IMR-90 (cell line): ENCODE measurements around the gene NCCRP1. TPM values are rescaled to one million over a fixed set of nuclear protein-coding genes. Genes with fewer than 3 reads are reported as not detected.

Source experiments
- ATAC-seq: fragments of 200-7000 bp; cut with Tn5 transposase; 2 replicates; pipeline ENCODE4 v1.9.1; 2020; ENCODE audit warnings: low read depth, mild to moderate bottlenecking, moderate library complexity
- BruUV-seq: library from RNA; stranded (reverse); fragments of 400-500 nt; replicated peaks from 2 replicates; lab custom pipeline; 2021; lab: Mats Ljungman, UMichigan
- CTCF ChIA-PET: fragments of 300-600 bp; formaldehyde crosslinking; extraction: SDS; loops from one replicate; lab custom pipeline; 2021; ENCODE audit warnings: antibody characterized with exemption; lab: Yijun Ruan, JAX
- POLR2A ChIA-PET: fragments of 300-600 bp; sonication (Branson Sonifier 250); formaldehyde crosslinking; loops from one replicate; lab custom pipeline; 2022; ENCODE audit warnings: antibody characterized with exemption; ENCODE audit not compliant: unreplicated experiment; lab: Charles Lee
- DNase-seq: peaks from one replicate; pipeline ENCODE4 v3.0.0; 2013
- H2AFZ ChIP-seq: replicated peaks from 2 replicates; pipeline ENCODE3; 2013; ENCODE audit warnings: low read length, mild to moderate bottlenecking; ENCODE audit not compliant: poor library complexity
- H2AK5ac ChIP-seq: 2 replicates; pipeline ENCODE4 v1.6.1; 2013; ENCODE audit warnings: low read depth, low read length, inconsistent platforms
- H2AK9ac ChIP-seq: replicated peaks from 2 replicates; pipeline ENCODE3; 2013; ENCODE audit warnings: mild to moderate bottlenecking, low read depth, low read length, moderate library complexity; ENCODE audit not compliant: poor library complexity
- H2BK120ac ChIP-seq: 2 replicates; pipeline ENCODE4 v1.6.1; 2013; ENCODE audit warnings: low read depth, low read length, inconsistent platforms
- H2BK15ac ChIP-seq: 3 replicates; pipeline ENCODE4 v1.6.1; 2013; ENCODE audit warnings: low read depth, low read length, inconsistent platforms
- H2BK20ac ChIP-seq: 2 replicates; pipeline ENCODE4 v1.6.1; 2013; ENCODE audit warnings: low read depth, mild to moderate bottlenecking, inconsistent platforms, low read length, moderate library complexity
- H2BK5ac ChIP-seq: 2 replicates; pipeline ENCODE4 v1.6.1; 2013; ENCODE audit warnings: mild to moderate bottlenecking, low read depth, low read length, inconsistent platforms; ENCODE audit not compliant: poor library complexity, severe bottlenecking
- H3K14ac ChIP-seq: replicated peaks from 2 replicates; pipeline ENCODE4 v1.6.1; 2013; ENCODE audit warnings: low read depth, low read length, inconsistent platforms
- H3K18ac ChIP-seq: 2 replicates; pipeline ENCODE4 v1.6.1; 2013; ENCODE audit warnings: low read depth, low read length, control low read depth
- H3K23ac ChIP-seq: 2 replicates; pipeline ENCODE4 v1.6.1; 2013; ENCODE audit warnings: low read depth, low read length, inconsistent platforms
- H3K27ac ChIP-seq: 2 replicates; pipeline ENCODE4 v1.5.1; 2013; ENCODE audit warnings: mild to moderate bottlenecking, control low read depth, low read length; ENCODE audit not compliant: insufficient read depth
- H3K27me3 ChIP-seq: 2 replicates; pipeline ENCODE4 v1.6.1; 2013; ENCODE audit warnings: low read length; ENCODE audit not compliant: control insufficient read depth, insufficient read depth
- H3K36me3 ChIP-seq: 2 replicates; pipeline ENCODE4 v1.6.1; 2013; ENCODE audit warnings: low read length, mixed read lengths; ENCODE audit not compliant: control insufficient read depth, insufficient read depth
- H3K4ac ChIP-seq: 2 replicates; pipeline ENCODE4 v1.6.1; 2013; ENCODE audit warnings: low read depth, low read length, inconsistent platforms
- H3K4me1 ChIP-seq: 2 replicates; pipeline ENCODE4 v1.6.1; 2013; ENCODE audit warnings: low read length, mixed read lengths; ENCODE audit not compliant: control insufficient read depth, insufficient read depth
- H3K4me2 ChIP-seq: 2 replicates; pipeline ENCODE4 v1.6.1; 2013; ENCODE audit warnings: low read depth, mild to moderate bottlenecking, control low read depth, low read length, moderate library complexity
- H3K4me3 ChIP-seq: 2 replicates; pipeline ENCODE4 v1.5.1; 2013; ENCODE audit warnings: low read depth, mild to moderate bottlenecking, control low read depth, low read length, moderate library complexity; ENCODE audit not compliant: insufficient read depth
- H3K56ac ChIP-seq: 2 replicates; pipeline ENCODE4 v1.6.1; 2013; ENCODE audit warnings: low read length, inconsistent platforms; ENCODE audit not compliant: insufficient read depth; ENCODE audit errors: extremely low read depth
- H3K79me1 ChIP-seq, 2 experiments: 2 replicates each; pipeline ENCODE4 v1.6.1; 2013; ENCODE audit warnings: low read length in 2 of 2, inconsistent platforms in 1 of 2, low read depth in 1 of 2
- H3K9ac ChIP-seq: 2 replicates; pipeline ENCODE4 v1.6.1; 2013; ENCODE audit warnings: low read depth, low read length, control low read depth
- H3K9me1 ChIP-seq: 2 replicates; pipeline ENCODE4 v1.6.1; 2013; ENCODE audit warnings: low read length, inconsistent platforms; ENCODE audit not compliant: insufficient read depth
- H3K9me3 ChIP-seq: 2 replicates; pipeline ENCODE4 v1.6.1; 2013; ENCODE audit warnings: low read length; ENCODE audit not compliant: control insufficient read depth, insufficient read depth
- H4K20me1 ChIP-seq: 2 replicates; pipeline ENCODE4 v1.6.1; 2013; ENCODE audit warnings: low read length, inconsistent platforms; ENCODE audit not compliant: insufficient read depth
- H4K5ac ChIP-seq: 2 replicates; pipeline ENCODE4 v1.6.1; 2013; ENCODE audit warnings: mild to moderate bottlenecking, low read depth, low read length, control low read depth
- H4K8ac ChIP-seq, 2 experiments: 2 replicates each; pipeline ENCODE4 v1.6.1; 2013; ENCODE audit warnings: low read depth in 2 of 2, low read length in 2 of 2, control low read depth in 1 of 2, inconsistent platforms in 1 of 2
- H4K91ac ChIP-seq: 2 replicates; pipeline ENCODE4 v1.6.1; 2013; ENCODE audit warnings: low read depth, low read length, inconsistent platforms; ENCODE audit not compliant: insufficient read depth
- BHLHE40 ChIP-seq: fragments of 150-350 bp; IDR thresholded peaks from 2 replicates; pipeline ENCODE4 v1.6.1; 2016; ENCODE audit warnings: mild to moderate bottlenecking, low read depth, low read length
- CHD1 ChIP-seq: IDR thresholded peaks from 2 replicates; pipeline ENCODE4 v1.6.1; 2012; ENCODE audit warnings: low read depth, low read length, improper control_type of control experiment
- ELK1 ChIP-seq: fragments of 150-350 bp; IDR thresholded peaks from 2 replicates; pipeline ENCODE4 v1.6.1; 2016; ENCODE audit warnings: low read depth, mild to moderate bottlenecking, low read length, moderate library complexity, borderline replicate concordance
- MAFK ChIP-seq: IDR thresholded peaks from 2 replicates; pipeline ENCODE4 v1.6.1; 2012; ENCODE audit warnings: low read depth, low read length, improper control_type of control experiment
- MAZ ChIP-seq: IDR thresholded peaks from 2 replicates; pipeline ENCODE4 v1.6.1; 2012; ENCODE audit warnings: low read depth, mild to moderate bottlenecking, low read length, improper control_type of control experiment, moderate library complexity, borderline replicate concordance
- MXI1 ChIP-seq: IDR thresholded peaks from 2 replicates; pipeline ENCODE4 v1.6.1; 2012; ENCODE audit warnings: low read depth, mild to moderate bottlenecking, low read length, moderate library complexity, borderline replicate concordance
- NFE2L2 ChIP-seq: fragments of 150-350 bp; IDR thresholded peaks from 2 replicates; pipeline ENCODE4 v1.6.1; 2016; ENCODE audit warnings: low read depth, mild to moderate bottlenecking, low read length
- RAD21 ChIP-seq: IDR thresholded peaks from 2 replicates; pipeline ENCODE4 v1.6.1; 2012; ENCODE audit warnings: low read length, improper control_type of control experiment
- RCOR1 ChIP-seq: IDR thresholded peaks from 2 replicates; pipeline ENCODE4 v1.6.1; 2012; ENCODE audit warnings: mild to moderate bottlenecking, low read length, improper control_type of control experiment; ENCODE audit not compliant: insufficient replicate concordance
- SMC3 ChIP-seq: fragments of 150-350 bp; IDR thresholded peaks from 2 replicates; pipeline ENCODE4 v1.6.1; 2016; ENCODE audit warnings: low read depth, mild to moderate bottlenecking, antibody characterized with exemption, low read length, moderate library complexity
- USF2 ChIP-seq: fragments of 150-350 bp; IDR thresholded peaks from 2 replicates; pipeline ENCODE4 v1.6.1; 2017; ENCODE audit warnings: mild to moderate bottlenecking, antibody characterized with exemption, low read length, low read depth
- WGBS, 2 experiments: methylation state at CpG; one replicate each; pipeline versions ENCODE4 v1.1.5 to v1.1.7; 2013; ENCODE audit warnings: missing lambda C conversion rate in 2 of 2; ENCODE audit not compliant: insufficient read length in 1 of 2; ENCODE audit errors: extremely low coverage in 2 of 2; 5-methylcytosine and 5-hydroxymethylcytosine counted together
- dilution Hi-C: fragments of 300-500 bp; cut with HindIII; formaldehyde crosslinking; loops from one replicate; pipeline ENCODE4 v1.14.3; 2018; ENCODE audit warnings: low sequenced_read_pairs; ENCODE audit not compliant: unreplicated experiment
- in situ Hi-C: fragments of 300-500 bp; cut with MboI; formaldehyde crosslinking; loops from 3 replicates; pipeline ENCODE4 v1.14.3; 2019; ENCODE audit warnings: low sequenced_read_pairs, inconsistent platforms, mixed read lengths
- intact Hi-C: fragments of 100-400 bp; cut with micrococcal nuclease; formaldehyde crosslinking; loops from 2 replicates; pipeline ENCODE4 v1.10.0; 2022
- polyA plus RNA-seq, 3 experiments: library from polyadenylated mRNA; depleted of rRNA; stranded (reverse); fragments of >200 nt; gene quantifications; 2 replicates each; pipeline ENCODE4 v1.2.3, GENCODE V29; 2012; ENCODE audit warnings: low replicate concordance in 1 of 3
- total RNA-seq: library from RNA; depleted of rRNA; stranded (reverse); fragments of >200 nt; gene quantifications from 2 replicates; pipeline ENCODE4 v1.2.3, GENCODE V29; 2012

Gene NCCRP1
- total and polyA plus RNA-seq, 2 of the 4 experiments (the other 2 are of a cell fraction): not detected

- no peak overlapping the region for H2BK20ac ChIP-seq
- H2BK5ac ChIP-seq: no peak overlapping the region
- no TSS peak for BruUV-seq
- no peaks in the 10 kb centered on the region for H3K9me3 ChIP-seq
- no peak for DNase-seq
- H3K4me3 ChIP-seq: no peak overlapping the region
- in situ Hi-C loops (no loop called here), dilution Hi-C loops (no loop called here), intact Hi-C loops (loop anchor here (5.0 kb wide), 1 partner anchor 131 kb away; no protein-coding TSS in a partner anchor)
- peaks cover 46% of the 10 kb centered on the region for H3K27me3 ChIP-seq
- no peak overlapping the region for H2AK5ac ChIP-seq
- H4K91ac ChIP-seq: no peak overlapping the region
- H3K18ac ChIP-seq: no peak overlapping the region
- H4K5ac ChIP-seq: no peak overlapping the region
- H3K14ac ChIP-seq: no peak overlapping the region
- no peak overlapping the region for H2AK9ac ChIP-seq
- H4K20me1 ChIP-seq: no peaks in the 10 kb centered on the region
- H2BK120ac ChIP-seq: no peak overlapping the region
- H2AFZ ChIP-seq: no peak overlapping the region
- ChIA-PET CTCF (no interaction called here), POLR2A (no interaction called here)
- no peak overlapping the region for H2BK15ac ChIP-seq
- TF ChIP-seq MXI1: no peak
- TF ChIP-seq MAFK: no peak
- TF ChIP-seq CHD1: no peak
- no peak for TF ChIP-seq RCOR1
- no peak for TF ChIP-seq MAZ
- TF ChIP-seq NFE2L2: no peak
- no peak for TF ChIP-seq BHLHE40
- no peak for TF ChIP-seq USF2
- no peak for TF ChIP-seq SMC3
- TF ChIP-seq ELK1: no peak
- TF ChIP-seq RAD21: no peak
- whole genome bisulfite sequencing, 2 experiments: no CpG with 5 or more reads among the region's 7 CpGs
- H4K8ac ChIP-seq: no peak overlapping the region
- ATAC-seq: no peak
- no peaks in the 10 kb centered on the region; the same call in 1 of the 2 replicates for H3K4me1 ChIP-seq
- no peaks in the 10 kb centered on the region for H3K36me3 ChIP-seq
- no peak overlapping the region for H3K9ac ChIP-seq
- no peak overlapping the region for H3K27ac ChIP-seq
- H3K9me1 ChIP-seq: no peaks in the 10 kb centered on the region
- H3K4ac ChIP-seq: no peak overlapping the region
- no peak overlapping the region for H3K4me2 ChIP-seq
- no peaks in the 10 kb centered on the region for H3K79me1 ChIP-seq
- no peak overlapping the region for H3K23ac ChIP-seq
- no peak overlapping the region for H3K56ac ChIP-seq
Observed at GRCh38 chr19:39196320-39196719, 444 bp upstream of the NCCRP1 start.
